ENCODE data around the gene MTMR1. TPM values are rescaled to one million over a fixed set of nuclear protein-coding genes. Genes with fewer than 3 reads are reported as not detected.

The MTMR1 gene
- total RNA-seq, 1 experiment from 2014 or later: 36.1 TPM

GRCh38 chrX:150806827-150807226, 113.6 kb downstream of the MTMR1 start:
- intact Hi-C loops (cut with micrococcal nuclease; ENCODE audit: unreplicated experiment) (no loop called here), in situ Hi-C loops (cut with HindIII; ENCODE audit: low pct_unique_long_range_greater_than_20kb, low sequenced_read_pairs) (no loop called here)
- TF ChIP-seq CTCF (IDR thresholded peaks at IDR 0.05) (no peak), REST (IDR thresholded peaks at IDR 0.05; ENCODE audit: insufficient read depth in 1 of 2, low read depth in 2 of 2, low read length in 1 of 2) (no peak), TCF7L2 (IDR thresholded peaks at IDR 0.05; ENCODE audit: low read depth, low read length) (no peak), SIN3A (IDR thresholded peaks at IDR 0.05; ENCODE audit: borderline replicate concordance, insufficient read depth, low read depth, low read length) (no peak), POLR2AphosphoS5 (IDR thresholded peaks at IDR 0.05; ENCODE audit: low read depth, low read length) (no peak)
- no peak overlapping the region for H3K4me3 ChIP-seq (ENCODE audit: low read depth in 2 of 2, low read length in 2 of 2)
- no peak overlapping the region for H3K27ac ChIP-seq (ENCODE audit: low read length)
- no peak for DNase-seq (ENCODE audit: low read depth, low spot score)
- H3K9me3 ChIP-seq (ENCODE audit: control insufficient read depth, insufficient read depth, low read depth, low read length): no peaks in the 10 kb centered on the region
- no peaks in the 10 kb centered on the region for H3K36me3 ChIP-seq (ENCODE audit: control insufficient read depth, insufficient read depth, low read length)
- no peak for ATAC-seq
- ChIA-PET POLR2A (no interaction called here), CTCF (no interaction called here)
- H3K4me1 ChIP-seq (ENCODE audit: control insufficient read depth, insufficient read depth, low read length): 0 out of 2 replicates have a peak, but pooled peaks cover 2% of the 10 kb centered on the region
- no peaks in the 10 kb centered on the region for H3K27me3 ChIP-seq (ENCODE audit: control insufficient read depth, insufficient read depth, low read length)
- BruUV-seq (replicated peaks): no TSS peak

- Histone ChIP-seq H3K36me3 (ENCODE audit: control insufficient read depth, insufficient read depth, low read length) (no peaks in the 10 kb centered on the region), H3K4me3 (ENCODE audit: low read depth in 2 of 2, low read length in 2 of 2) (no peak overlapping the region), H3K4me1 (ENCODE audit: control insufficient read depth, insufficient read depth, low read length) (no peaks in the 10 kb centered on the region), H3K27me3 (ENCODE audit: control insufficient read depth, insufficient read depth, low read length) (no peaks in the 10 kb centered on the region), H3K9me3 (ENCODE audit: control insufficient read depth, insufficient read depth, low read depth, low read length) (no peaks in the 10 kb centered on the region), H3K27ac (ENCODE audit: low read length) (no peak overlapping the region)
- ChIA-PET CTCF (no interaction called here), POLR2A (no interaction called here)
- TF ChIP-seq SIN3A (IDR thresholded peaks at IDR 0.05; ENCODE audit: borderline replicate concordance, insufficient read depth, low read depth, low read length) (no peak), REST (IDR thresholded peaks at IDR 0.05; ENCODE audit: insufficient read depth in 1 of 2, low read depth in 2 of 2, low read length in 1 of 2) (no peak), TCF7L2 (IDR thresholded peaks at IDR 0.05; ENCODE audit: low read depth, low read length) (no peak), POLR2AphosphoS5 (IDR thresholded peaks at IDR 0.05; ENCODE audit: low read depth, low read length) (no peak), CTCF (IDR thresholded peaks at IDR 0.05) (no peak)
- BruUV-seq (replicated peaks): no TSS peak
- intact Hi-C loops (cut with micrococcal nuclease; ENCODE audit: unreplicated experiment): no loop called here
- in situ Hi-C loops (cut with HindIII; ENCODE audit: low pct_unique_long_range_greater_than_20kb, low sequenced_read_pairs): no loop called here
- DNase-seq (ENCODE audit: low read depth, low spot score) (no peak), ATAC-seq (no peak)
Measured at GRCh38 chrX:150813922-150814321, 120.7 kb downstream of the MTMR1 start.

Other genes starting within 250 kb of the MTMR1 start
- 24.0 TPM for gene MTM1, start 124.8 kb upstream of the MTMR1 start, total RNA-seq (2021; ENCODE audit: unreplicated experiment)
- 156 TPM for gene CD99L2, start 205.3 kb downstream of the MTMR1 start, total RNA-seq (2021; ENCODE audit: unreplicated experiment)